Gastrocnemius medialis (tissue), 4 donors: Measurements from ENCODE around the gene MCAM. TPM values are rescaled to one million over a fixed set of nuclear protein-coding genes. Genes with fewer than 3 reads are reported as not detected.

ENCODE experiments used
- ATAC-seq, 2 donors: fragments of 150-250 bp; one replicate each; pipeline ENCODE4 v1.9.1; 2016
- DNase-seq, 2 donors: peaks; one replicate each; pipeline ENCODE4 v3.0.0-alpha.2; 2019
- H3K27ac ChIP-seq, 4 donors: fragments of 200-600 bp; sonication (generic); 1 replicate in 1 of 4; 2 replicates in 3 of 4; pipeline ENCODE4 v1.5.1; 2016 to 2018; ENCODE audit warnings: mild to moderate bottlenecking in 2 of 4, moderate library complexity in 1 of 4
- H3K27me3 ChIP-seq, 3 donors: fragments of 200-600 bp; sonication (generic) in 2 of 3; 1 replicate in 1 of 3; 2 replicates in 2 of 3; pipeline versions ENCODE4 v1.5.1 to v1.6.0; 2016 to 2019; ENCODE audit warnings: mild to moderate bottlenecking in 1 of 3, moderate library complexity in 1 of 3
- H3K36me3 ChIP-seq, 2 donors: fragments of 200-600 bp; sonication (generic) in 1 of 2; one replicate each; pipeline ENCODE4 v1.5.1; 2017 to 2018
- H3K4me1 ChIP-seq, 2 donors: fragments of 200-600 bp; sonication (generic) in 1 of 2; one replicate each; pipeline ENCODE4 v1.5.1; 2016 to 2017; ENCODE audit warnings: mild to moderate bottlenecking in 2 of 2
- H3K4me3 ChIP-seq, 4 donors: fragments of 200-600 bp; sonication (generic) in 3 of 4; 1 replicate in 1 of 4; 2 replicates in 3 of 4; pipeline ENCODE4 v1.5.1; 2016 to 2019; ENCODE audit warnings: mild to moderate bottlenecking in 2 of 4
- H3K9me3 ChIP-seq, 3 donors: fragments of 200-600 bp; sonication (generic) in 2 of 3; 1 replicate in 1 of 3; 2 replicates in 2 of 3; pipeline ENCODE4 v1.5.1; 2016 to 2019
- POLR2A ChIP-seq, 2 donors: fragments of 450-650 bp; IDR thresholded peaks; one replicate each; pipeline ENCODE4 v1.6.1; 2017; ENCODE audit warnings: antibody characterized with exemption in 2 of 2, mild to moderate bottlenecking in 2 of 2, moderate library complexity in 2 of 2
- in situ Hi-C, 4 donors: fragments of 200-750 bp; cut with MboI; loops; one replicate each; pipeline versions ENCODE4 v1.15.0 to v1.8.0; 2017; ENCODE audit warnings: low sequenced_read_pairs in 4 of 4
- intact Hi-C: fragments of 100-400 bp; cut with DNase I; formaldehyde crosslinking; loops from one replicate; pipeline ENCODE4 v1.15.1; 2023; ENCODE audit warnings: low total_unique reads
- total RNA-seq, 4 donors: library from RNA; depleted of rRNA; stranded (reverse); fragments of >200 nt; gene quantifications; one replicate each; pipeline versions ENCODE4 v1.1.0 to v1.2.3, GENCODE V29; 2016
- TF ChIP-seq, protein P1 (sequence below), 5 experiments: fragments of 450-650 bp in 3 of 5; fragments of 200-600 bp in 2 of 5; sonication (generic) in 2 of 5; IDR thresholded peaks in 4 of 5; conservative IDR thresholded peaks in 1 of 5; 1 replicate in 4 of 5; 2 replicates in 1 of 5; pipeline ENCODE4 v1.5.1; 2016 to 2019; ENCODE audit warnings: antibody characterized with exemption in 5 of 5, mild to moderate bottlenecking in 3 of 5, moderate library complexity in 3 of 5

Gene MCAM
- total RNA-seq, 4 donors from 2014 or later, result 22.6 to 193 (median 123) TPM

DNA sequence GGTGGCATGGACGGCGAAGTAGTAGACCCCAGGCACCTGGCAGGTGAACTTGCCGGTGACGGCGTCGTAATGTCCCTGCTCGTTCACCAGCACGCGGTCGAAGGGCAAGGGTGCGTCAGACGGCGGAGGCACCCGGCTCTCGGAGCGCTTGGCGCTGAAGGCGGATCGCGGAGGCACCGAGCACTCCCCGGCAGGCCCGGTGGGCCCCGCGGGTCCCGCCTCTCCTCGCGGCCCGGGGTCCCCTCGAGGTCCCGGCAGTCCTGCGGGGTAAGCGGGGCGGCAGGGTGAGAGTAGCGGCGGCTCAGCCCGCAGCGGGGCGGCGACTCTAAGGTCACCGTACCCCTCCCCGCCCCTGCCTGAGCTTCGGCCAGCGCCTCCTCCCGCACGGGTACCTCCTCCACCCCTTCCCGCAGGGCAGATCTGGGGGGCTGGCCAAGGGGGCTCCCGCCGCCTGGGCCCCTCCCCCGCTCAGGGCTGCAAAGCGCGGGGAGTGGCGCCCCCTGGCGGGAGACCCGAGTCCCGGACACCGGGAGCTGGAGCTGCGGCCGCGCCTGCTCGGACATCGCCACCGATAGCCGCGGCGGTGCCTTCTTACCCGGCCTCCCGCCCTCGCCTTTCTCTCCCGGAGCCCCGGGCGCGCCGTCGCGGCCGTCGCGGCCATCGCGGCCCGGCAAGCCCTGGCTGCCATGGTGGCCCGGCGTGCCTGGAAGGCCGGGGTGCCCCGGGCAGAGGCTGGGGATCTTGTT is 22.8 kb upstream of the MCAM start:
- Histone ChIP-seq H3K36me3 (no peaks in the 10 kb centered on the region), H3K4me1 (peaks cover 41 to 59% of the 10 kb centered on the region in 2 donors), H3K27ac (peak overlapping the region; percentile 72 to 90 (median 82)), H3K27me3 (peaks cover 5 to 11% (median 8%) of the 10 kb centered on the region in 3 donors), H3K4me3 (peak overlapping the region; percentile 61 to 73 (median 66)), H3K9me3 (no peaks in the 10 kb centered on the region)
- peak in 1 of 2 donors; percentile 55 for DNase-seq
- intact Hi-C loops (loop anchor here (5.0 kb wide), 3 partner anchors 132 to 237 kb away; partner anchors contain the start of genes CBL and DPAGT1), in situ Hi-C loops (loop anchor here in 2 of 4 donors (10.0 kb wide), 2 partner anchors 135 to 145 kb away; no protein-coding TSS in a partner anchor)
- peak; percentile 58 to 66 for ATAC-seq
- TF ChIP-seq, protein P1, sequence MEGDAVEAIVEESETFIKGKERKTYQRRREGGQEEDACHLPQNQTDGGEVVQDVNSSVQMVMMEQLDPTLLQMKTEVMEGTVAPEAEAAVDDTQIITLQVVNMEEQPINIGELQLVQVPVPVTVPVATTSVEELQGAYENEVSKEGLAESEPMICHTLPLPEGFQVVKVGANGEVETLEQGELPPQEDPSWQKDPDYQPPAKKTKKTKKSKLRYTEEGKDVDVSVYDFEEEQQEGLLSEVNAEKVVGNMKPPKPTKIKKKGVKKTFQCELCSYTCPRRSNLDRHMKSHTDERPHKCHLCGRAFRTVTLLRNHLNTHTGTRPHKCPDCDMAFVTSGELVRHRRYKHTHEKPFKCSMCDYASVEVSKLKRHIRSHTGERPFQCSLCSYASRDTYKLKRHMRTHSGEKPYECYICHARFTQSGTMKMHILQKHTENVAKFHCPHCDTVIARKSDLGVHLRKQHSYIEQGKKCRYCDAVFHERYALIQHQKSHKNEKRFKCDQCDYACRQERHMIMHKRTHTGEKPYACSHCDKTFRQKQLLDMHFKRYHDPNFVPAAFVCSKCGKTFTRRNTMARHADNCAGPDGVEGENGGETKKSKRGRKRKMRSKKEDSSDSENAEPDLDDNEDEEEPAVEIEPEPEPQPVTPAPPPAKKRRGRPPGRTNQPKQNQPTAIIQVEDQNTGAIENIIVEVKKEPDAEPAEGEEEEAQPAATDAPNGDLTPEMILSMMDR (IDR thresholded peaks at IDR 0.05 in 4 of 5, conservative IDR thresholded peaks at IDR 0.05 in 1 of 5), result peak; percentile 89 to 98 (median 96)
- TF ChIP-seq POLR2A (IDR thresholded peaks at IDR 0.05), result peak in 1 of 2 donors; percentile 38

DNA sequence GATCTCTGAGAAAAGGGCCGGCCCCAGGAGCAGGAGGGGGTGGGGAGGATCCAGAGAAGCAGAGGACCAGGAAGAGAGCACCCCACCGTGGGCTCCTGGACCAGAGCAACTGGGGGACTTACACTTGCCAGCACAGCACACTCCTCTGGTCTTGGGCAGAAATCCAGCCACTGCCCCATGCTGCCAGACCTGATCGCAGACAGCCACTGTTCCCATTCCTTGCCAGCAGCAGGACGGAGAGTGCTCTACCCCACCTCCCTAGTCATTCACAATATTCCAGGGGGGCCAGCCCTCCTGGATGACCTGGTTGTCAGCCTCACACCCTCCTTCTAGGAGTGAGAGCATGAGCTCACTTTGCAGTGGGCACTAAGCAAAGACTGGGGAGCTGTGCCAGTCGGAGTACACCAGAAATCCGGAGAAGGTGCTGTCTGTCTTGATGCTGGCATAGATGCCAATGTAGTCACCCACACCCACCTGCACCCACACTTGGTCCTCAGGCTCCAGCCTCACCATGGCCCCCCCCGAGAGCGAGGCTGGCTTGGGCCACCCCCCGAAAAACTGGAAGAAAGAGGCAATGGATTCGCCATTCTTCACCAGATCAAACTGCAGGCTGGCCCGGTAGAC is 22.1 kb upstream of the MCAM start:
- ATAC-seq, result no peak
- TF ChIP-seq, protein P1 (IDR thresholded peaks at IDR 0.05 in 4 of 5, conservative IDR thresholded peaks at IDR 0.05 in 1 of 5), result no peak
- no peak for TF ChIP-seq POLR2A (IDR thresholded peaks at IDR 0.05)
- H3K4me3 ChIP-seq, result peak overlapping the region; percentile 61 to 73 (median 66)
- peaks cover 5 to 11% (median 8%) of the 10 kb centered on the region in 3 donors for H3K27me3 ChIP-seq
- intact Hi-C loops (loop anchor here (5.0 kb wide), 2 partner anchors 132 to 237 kb away; partner anchors contain the start of genes CBL and DPAGT1), in situ Hi-C loops (loop anchor here in 2 of 4 donors (10.0 kb wide), 2 partner anchors 136 to 144 kb away; no protein-coding TSS in a partner anchor)
- peak in 1 of 2 donors; percentile 26 for DNase-seq
- peaks cover 42 to 59% of the 10 kb centered on the region in 2 donors for H3K4me1 ChIP-seq
- no peaks in the 10 kb centered on the region for H3K9me3 ChIP-seq
- no peaks in the 10 kb centered on the region for H3K36me3 ChIP-seq
- H3K27ac ChIP-seq, result peak overlapping the region; percentile 72 to 90 (median 82)

DNA sequence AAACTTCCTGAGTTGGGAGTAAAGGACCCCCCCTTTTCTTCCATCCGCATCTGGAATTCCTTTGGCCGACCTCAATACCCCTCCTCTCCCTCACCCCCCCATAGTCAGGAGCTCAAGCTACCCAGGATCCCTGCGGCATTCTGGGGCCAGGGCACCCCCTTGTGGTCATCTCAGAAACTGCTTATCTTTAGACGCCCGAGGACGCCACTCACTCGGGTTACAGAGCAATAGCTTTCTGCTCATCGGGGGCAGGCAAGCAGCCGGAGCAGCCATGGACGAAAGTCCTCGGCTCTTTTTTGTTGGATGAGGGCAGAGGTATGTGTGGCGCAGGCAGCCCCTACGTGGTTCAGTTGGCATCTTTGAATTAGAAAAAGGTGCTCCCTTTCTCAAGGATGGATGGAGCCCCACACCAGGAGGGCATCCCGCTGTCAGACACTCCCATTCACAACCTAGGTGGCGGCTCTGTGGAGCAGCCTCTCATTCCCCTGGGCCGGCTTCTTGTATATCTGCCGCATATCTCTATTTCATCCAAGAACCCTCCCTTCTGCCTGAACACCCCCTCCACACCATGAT is 21.5 kb upstream of the MCAM start:
- intact Hi-C loops (loop anchor here (5.0 kb wide), 2 partner anchors 131 to 236 kb away; partner anchors contain the start of genes CBL and DPAGT1), in situ Hi-C loops (loop anchor here in 2 of 4 donors (10.0 kb wide), 2 partner anchors 136 to 144 kb away; no protein-coding TSS in a partner anchor)
- DNase-seq (peak in 1 of 2 donors; percentile 69), ATAC-seq (peak; percentile 20 to 28)
- peak overlapping the region; percentile 2 to 61 (median 5) for H3K4me3 ChIP-seq
- peaks cover 42 to 59% of the 10 kb centered on the region in 2 donors for H3K4me1 ChIP-seq
- H3K27ac ChIP-seq, result peak overlapping the region; percentile 47 to 90 (median 82)
- H3K36me3 ChIP-seq, result no peaks in the 10 kb centered on the region
- no peaks in the 10 kb centered on the region for H3K9me3 ChIP-seq
- H3K27me3 ChIP-seq, result peaks cover 5 to 11% (median 8%) of the 10 kb centered on the region in 3 donors
- no peak for TF ChIP-seq POLR2A (IDR thresholded peaks at IDR 0.05)
- TF ChIP-seq, protein P1 (IDR thresholded peaks at IDR 0.05 in 4 of 5, conservative IDR thresholded peaks at IDR 0.05 in 1 of 5), result peak; percentile 56 to 88 (median 83)

DNA sequence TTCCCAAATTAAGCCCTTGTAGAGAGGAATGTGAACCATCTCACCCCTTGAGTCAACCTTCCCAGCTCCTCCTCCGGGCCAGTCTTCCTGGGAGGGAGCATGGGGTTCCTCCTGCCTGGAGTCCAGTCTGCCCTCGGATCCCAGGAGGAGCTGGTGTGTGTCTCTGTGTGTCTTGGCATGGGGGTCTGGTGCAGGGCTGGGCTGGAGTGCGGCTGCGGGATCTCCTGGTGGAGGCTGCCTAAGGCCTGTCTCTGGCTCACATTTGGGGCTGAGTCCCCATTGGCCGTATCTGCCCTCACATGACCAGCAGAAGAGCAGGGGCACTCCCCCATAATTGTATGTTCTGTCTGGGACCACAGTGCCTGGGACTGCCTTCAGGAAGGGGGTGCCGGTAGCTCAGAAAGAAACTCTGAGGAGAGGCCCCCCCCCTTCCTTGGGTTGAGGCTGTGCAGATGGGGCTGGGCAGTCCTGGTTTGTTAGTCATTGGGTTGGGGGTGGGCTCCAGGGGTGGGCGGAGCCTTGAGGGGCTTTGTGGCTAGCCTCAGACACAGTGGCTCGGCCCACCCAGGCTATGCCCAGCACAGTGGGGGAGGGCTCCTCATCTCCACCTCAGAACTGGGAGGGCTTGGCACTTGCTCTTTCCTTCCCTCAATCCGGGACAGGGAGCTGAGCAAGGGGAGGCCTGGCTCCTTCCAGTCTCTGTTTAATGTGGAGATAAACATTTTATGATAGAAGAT is 20.8 kb upstream of the MCAM start:
- H3K27ac ChIP-seq, result peak overlapping the region in 3 of 4 donors; percentile 79 to 90 (median 86)
- peaks cover 5 to 11% (median 8%) of the 10 kb centered on the region in 3 donors for H3K27me3 ChIP-seq
- ATAC-seq (no peak), DNase-seq (peak in 1 of 2 donors; percentile 15)
- intact Hi-C loops, result loop anchor here (5.0 kb wide), 2 partner anchors 130 to 235 kb away; partner anchors contain the start of genes CBL and DPAGT1
- H3K4me1 ChIP-seq, result peaks cover 42 to 59% of the 10 kb centered on the region in 2 donors
- no peaks in the 10 kb centered on the region for H3K9me3 ChIP-seq
- H3K36me3 ChIP-seq, result no peaks in the 10 kb centered on the region
- in situ Hi-C loops, result loop anchor here in 2 of 4 donors (10.0 kb wide), 2 partner anchors 137 to 143 kb away; no protein-coding TSS in a partner anchor
- TF ChIP-seq, protein P1 (IDR thresholded peaks at IDR 0.05 in 4 of 5, conservative IDR thresholded peaks at IDR 0.05 in 1 of 5), result no peak
- TF ChIP-seq POLR2A (IDR thresholded peaks at IDR 0.05), result no peak
- H3K4me3 ChIP-seq, result no peak overlapping the region
